ENCODE measurements around the gene WIPI1.

GRCh38 chr17:68498479-68499326 is 41.4 kb upstream of the WIPI1 start:
- TF ChIP-seq CTCF (IDR thresholded peaks at IDR 0.05): no peak
- no peak for TF ChIP-seq POLR2A (IDR thresholded peaks at IDR 0.05)
